Measurements from ENCODE around the gene REEP2.
"Not testable (repeated sequence)": the region's sequence is repeated elsewhere in the genome, so short reads cannot be mapped to it uniquely, and the experiment has no call there.

REEP2 gene

GRCh38 chr5:138438724-138439476, at the start of gene REEP2:
REEP2 (plus strand) TSS chr5:138439057; CDS start chr5:138439209, 152 bp downstream.
- DNase-seq (ENCODE audit: low read depth) = no peak

DNA sequence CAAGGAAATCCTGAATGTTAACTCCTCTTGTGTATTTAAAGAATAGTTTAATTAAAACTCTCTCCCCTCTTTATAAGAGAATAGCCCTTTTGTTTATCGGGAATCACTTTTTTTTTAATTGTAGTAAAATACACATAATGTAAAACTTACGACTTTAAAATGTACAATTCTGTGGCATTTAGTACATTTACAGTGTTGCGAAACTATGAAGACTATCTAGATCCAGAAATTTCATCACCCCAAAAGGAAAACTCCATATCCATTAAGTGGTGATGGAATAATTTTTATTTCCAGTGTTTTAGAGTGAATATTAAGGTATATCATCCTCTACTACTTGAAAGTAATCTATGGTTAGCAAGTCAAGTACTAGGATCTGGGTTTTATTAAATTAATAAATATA, 49.5 kb upstream of the REEP2 start:
- DNase-seq (ENCODE audit: low read depth) = no peak

DNA sequence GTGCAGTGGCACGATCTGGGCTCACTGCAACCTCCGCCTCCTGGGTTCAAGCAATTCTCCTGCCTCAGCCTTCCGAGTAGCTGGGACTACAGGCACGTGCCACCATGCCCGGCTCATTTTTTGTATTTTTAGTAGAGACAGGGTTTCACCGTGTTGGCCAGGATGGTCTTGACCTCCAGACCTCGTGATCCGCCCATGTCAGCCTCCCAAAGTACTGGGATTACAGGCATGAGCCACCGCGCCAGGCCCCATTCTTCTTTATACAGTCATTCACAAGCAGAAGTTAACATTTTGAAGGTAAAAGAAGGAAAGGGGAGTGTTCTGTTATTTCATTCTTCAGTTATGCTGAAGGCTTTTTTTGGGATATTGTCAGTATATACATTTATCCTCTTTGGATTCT, 48.9 kb upstream of the REEP2 start:
- not testable (repeated sequence) for DNase-seq (ENCODE audit: low read depth)

GRCh38 chr5:138391859-138392386, 46.9 kb upstream of the REEP2 start:
- no peak for DNase-seq (ENCODE audit: low read depth)

GRCh38 chr5:138402640-138403039, 36.2 kb upstream of the REEP2 start:
- no peak for DNase-seq (ENCODE audit: low read depth)

DNA sequence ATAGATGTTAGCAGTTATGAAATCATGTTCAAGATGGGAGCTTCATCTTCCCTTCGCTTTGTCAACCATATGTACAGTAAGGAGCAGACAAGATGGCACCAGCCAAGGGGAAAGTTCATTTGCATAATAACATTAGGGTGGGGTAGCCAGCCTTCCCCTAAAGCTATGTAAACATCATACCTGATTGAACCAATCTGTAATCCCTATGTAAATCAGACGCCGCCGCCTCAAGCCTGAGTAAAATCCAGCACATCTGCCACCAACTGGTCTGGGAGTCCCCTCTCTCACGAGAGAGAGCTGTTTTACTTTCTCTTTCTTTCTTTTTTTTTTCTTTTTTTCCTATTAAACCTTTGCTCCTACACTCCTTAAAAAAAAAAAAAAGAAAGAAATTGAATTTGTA, 30.8 kb upstream of the REEP2 start:
- DNase-seq (ENCODE audit: low read depth) = no peak

DNA sequence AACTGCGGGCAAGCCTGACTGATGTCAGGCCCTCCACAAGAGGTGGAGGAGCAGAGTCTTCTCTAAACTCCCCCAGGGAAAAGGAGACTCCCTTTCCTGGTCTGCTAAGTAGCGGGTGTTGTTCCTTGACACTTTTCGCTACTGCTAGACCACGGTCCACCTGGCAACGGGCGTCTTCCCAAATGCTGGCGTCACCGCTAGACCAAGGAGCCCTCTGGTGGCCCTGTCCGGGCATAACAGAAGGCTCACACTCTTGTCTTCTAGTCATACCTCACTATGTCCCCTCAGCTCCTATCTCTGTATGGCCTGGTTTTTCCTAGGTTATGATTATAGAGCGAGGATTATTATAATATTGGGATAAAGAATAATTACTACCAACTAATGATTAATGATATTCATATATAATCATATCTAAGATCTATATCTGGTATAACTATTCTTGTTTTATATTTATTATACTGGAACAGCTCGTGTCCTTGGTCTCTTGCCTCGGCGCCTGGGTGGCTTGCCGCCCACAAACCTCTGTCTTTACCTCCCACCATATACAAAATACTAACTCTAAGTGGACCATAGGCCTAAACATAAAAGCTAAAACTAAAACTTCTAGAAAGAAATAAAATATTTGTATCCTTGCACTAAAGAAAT, 27.7 kb upstream of the REEP2 start:
- DNase-seq (ENCODE audit: low read depth) = not testable (repeated sequence)

GRCh38 chr5:138418444-138418843, 20.4 kb upstream of the REEP2 start:
- no peak for DNase-seq (ENCODE audit: low read depth)

GRCh38 chr5:138425079-138425478, 13.8 kb upstream of the REEP2 start:
- no peak for DNase-seq (ENCODE audit: low read depth)

DNA sequence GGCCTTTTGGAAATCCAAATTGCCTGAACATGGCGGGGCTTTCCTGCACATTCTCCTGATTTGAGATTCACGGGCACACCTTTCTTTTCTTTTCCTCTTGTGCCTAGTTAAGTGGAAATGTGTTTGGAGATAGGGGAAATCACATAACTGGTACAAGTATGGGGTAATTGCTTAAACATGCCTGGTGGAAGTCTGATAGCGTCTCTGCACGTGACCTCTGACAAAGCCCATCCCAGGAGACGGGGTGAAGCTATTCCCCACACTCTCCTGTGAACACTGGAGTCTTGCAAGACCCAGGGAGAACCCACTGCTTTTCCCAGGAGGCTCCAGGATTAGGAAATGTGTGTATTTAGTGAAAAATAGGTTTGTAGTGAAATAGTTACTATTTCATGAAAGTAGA, 2.9 kb upstream of the REEP2 start:
- no peak for DNase-seq (ENCODE audit: low read depth)

GRCh38 chr5:138438003-138438723, 694 bp upstream of the REEP2 start:
- DNase-seq (ENCODE audit: low read depth) = no peak

DNA sequence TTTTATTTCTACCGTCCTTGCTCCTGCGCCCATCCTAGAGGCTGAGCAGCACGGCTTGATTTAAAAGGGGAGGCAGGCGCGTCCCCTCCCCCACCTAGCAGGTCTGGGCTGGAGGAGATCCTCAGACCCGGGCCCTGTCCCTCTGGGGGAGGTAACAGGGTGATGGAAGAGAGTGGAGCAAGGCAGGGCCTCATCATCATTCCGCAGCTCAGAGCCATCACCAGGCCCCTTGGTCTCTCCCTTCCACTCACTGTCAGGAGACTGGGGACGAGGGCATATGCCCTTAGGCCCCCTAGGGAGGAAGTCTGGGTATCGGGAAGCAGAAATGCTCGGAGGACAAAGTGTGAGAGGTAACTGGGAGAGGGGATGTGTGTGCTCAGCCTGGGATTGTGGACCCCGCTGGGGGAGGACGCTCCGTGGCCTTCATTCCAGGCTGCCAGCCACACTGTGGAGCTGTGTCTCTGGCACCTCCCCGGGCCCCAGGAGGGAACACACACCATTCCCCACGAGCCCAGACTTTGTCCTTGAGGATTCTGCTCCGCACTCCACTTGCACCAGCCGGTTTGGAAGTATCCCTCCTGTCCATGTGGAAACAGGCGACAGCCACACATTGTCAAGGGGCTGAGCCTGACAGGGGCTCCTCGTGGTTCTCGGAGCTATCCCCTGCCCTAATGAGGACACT, 761 bp downstream of the REEP2 start:
- DNase-seq (ENCODE audit: low read depth) = no peak

DNA sequence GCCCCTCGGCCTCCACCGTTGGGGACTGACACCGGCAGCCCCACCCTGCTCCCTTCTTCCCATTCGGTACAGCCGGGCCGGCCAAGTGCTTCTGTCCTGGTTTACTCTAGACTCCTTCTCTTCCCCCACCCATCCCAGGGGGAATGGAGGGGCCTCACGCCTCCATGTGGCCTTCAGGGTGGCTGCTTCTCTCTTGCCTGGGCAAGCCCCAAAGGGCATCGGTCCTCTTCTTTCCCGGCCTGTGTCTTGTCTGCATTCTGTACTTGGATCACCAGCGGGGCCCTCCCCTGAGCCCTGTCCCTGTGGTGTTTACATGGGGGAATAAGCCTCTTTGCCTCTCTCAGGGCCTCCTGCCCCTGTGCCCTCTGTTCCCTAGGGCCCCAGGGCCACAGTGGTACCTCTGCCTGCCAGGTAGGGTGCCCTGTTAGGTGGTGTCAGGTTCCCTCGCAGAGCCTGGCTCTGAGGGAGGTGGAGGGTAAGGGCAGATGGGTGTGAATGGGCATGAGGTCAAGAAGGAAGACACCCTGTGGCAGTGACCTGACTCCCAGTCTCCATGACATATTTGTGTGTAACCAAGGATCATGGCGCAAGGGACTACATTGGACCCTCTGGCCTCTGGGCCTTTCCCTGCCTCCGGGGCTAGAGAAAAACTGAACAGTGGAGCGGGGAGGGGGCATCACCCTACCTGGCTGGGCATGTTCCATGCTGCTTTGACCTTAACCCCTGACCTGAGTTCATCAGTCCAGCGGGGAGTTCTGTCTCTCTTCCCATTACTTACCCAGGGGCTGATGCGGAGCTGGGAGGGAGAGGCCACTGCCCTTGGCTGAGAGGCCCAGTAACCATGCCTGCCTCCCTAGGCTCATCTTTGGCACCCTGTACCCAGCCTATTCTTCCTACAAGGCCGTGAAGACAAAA, 1.6 kb downstream of the REEP2 start:
- no peak for DNase-seq (ENCODE audit: low read depth)

DNA sequence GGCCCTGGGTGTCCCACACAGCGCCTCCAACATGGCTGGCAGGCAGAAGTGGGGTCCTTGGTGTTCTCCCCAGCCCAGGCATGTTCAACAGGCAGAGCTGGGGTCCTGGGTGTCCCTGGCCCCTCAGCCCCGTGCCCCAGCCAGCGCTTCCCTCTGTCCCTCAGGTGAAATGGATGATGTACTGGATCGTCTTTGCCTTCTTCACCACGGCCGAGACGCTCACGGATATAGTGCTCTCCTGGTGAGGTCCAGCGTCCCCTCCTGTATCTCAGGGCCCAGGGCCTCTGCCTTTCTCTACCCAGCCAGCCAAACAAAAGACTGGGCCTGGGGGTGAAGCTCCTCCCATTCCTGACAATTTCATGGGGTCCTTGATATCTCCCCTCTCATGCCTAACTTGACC, 2.4 kb downstream of the REEP2 start:
- DNase-seq (ENCODE audit: low read depth) = no peak

GRCh38 chr5:138444078-138444773, 5.4 kb downstream of the REEP2 start:
- no peak for DNase-seq (ENCODE audit: low read depth)

DNA sequence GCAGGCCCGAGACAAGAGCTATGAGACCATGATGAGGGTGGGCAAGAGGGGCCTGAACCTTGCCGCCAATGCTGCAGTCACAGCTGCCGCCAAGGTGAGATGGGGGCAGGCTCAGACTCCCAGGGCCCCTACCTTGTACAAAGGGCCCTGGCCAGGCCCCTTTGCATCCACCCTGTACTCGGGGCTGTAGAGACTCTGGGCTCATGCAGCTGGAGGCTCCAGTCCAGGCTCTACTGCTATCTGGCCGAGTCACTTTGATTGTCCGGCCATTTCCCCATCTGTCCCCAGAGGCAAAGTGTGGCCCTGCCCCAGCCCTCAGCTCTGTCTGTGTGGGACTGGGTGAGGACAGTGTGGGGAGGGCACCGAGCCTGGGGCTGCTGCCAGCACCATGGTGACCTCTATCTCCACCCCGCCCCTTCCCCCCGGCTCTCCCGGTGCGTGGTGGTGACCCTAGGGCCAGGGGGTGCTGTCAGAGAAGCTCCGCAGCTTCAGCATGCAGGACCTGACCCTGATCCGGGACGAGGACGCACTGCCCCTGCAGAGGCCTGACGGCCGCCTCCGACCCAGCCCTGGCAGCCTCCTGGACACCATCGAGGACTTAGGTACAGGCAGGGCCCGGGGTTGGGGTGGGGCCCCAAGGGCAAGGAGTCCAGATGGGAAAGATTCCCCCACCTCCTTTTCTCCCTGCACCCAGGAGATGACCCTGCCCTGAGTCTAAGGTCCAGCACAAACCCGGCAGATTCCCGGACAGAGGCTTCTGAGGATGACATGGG, 6.1 kb downstream of the REEP2 start:
- DNase-seq (ENCODE audit: low read depth) = no peak

GRCh38 chr5:138445547-138446271, 6.9 kb downstream of the REEP2 start:
- DNase-seq (ENCODE audit: low read depth) = no peak

GRCh38 chr5:138448070-138448469, 9.2 kb downstream of the REEP2 start:
- no peak for DNase-seq (ENCODE audit: low read depth)
